Left ventricle myocardium superior (tissue), 1 donor: ENCODE measurements around the gene ZMYM1. TPM values are rescaled to one million over a fixed set of nuclear protein-coding genes. Genes with fewer than 3 reads are reported as not detected.
"Not testable (repeated sequence)": the region's sequence is repeated elsewhere in the genome, so short reads cannot be mapped to it uniquely, and the experiment has no call there.

Experiments
- ATAC-seq: fragments of 200-7000 bp; cut with Tn5 transposase; one replicate; pipeline ENCODE4 v1.9.1; 2020; ENCODE audit warnings: mild to moderate bottlenecking, moderate library complexity
- DNase-seq: peaks from one replicate; pipeline ENCODE4 v3.0.0-alpha.2; 2020
- intact Hi-C: fragments of 100-400 bp; cut with micrococcal nuclease; formaldehyde crosslinking; loops from one replicate; pipeline ENCODE4 v1.11.0; 2022
- long read RNA-seq: library from polyadenylated mRNA; unstranded; transcript quantifications from one replicate; pipeline ENCODE4 v2.0.0, GENCODE V29; 2021
- total RNA-seq: library from RNA; stranded (reverse); fragmentation: NEBNext Ultra II Directional; extraction: Animal tissue kit (Norgen Biotek cat#: 25700); gene quantifications from one replicate; pipeline ENCODE4 v1.2.1, GENCODE V29; 2021
- donor health status: DM: no; HTN: yes; CAD: no; lungs with severe emphysema.

Gene ZMYM1
- total RNA-seq: 4.3 TPM
- long read RNA-seq, partial matches to known transcripts: 1 of 4 reads
- long read RNA-seq, other reads (novel, unspliced or antisense): 3 of 4 reads

GRCh38 chr1:35079003-35079930 lies at the start of gene ZMYM1:
TSS of gene ZMYM1 (plus strand) at chr1:35079385. CDS start at chr1:35093988, 14,603 bp downstream.
- intact Hi-C loops: no loop called here
- DNase-seq (peak; percentile 91), ATAC-seq (peak; percentile 98)

GRCh38 chr1:35029761-35030160 lies 49.4 kb upstream of the ZMYM1 start:
- intact Hi-C loops: no loop called here
- ATAC-seq: no peak
- no peak for DNase-seq

GRCh38 chr1:35030338-35030737 lies 48.8 kb upstream of the ZMYM1 start:
- ATAC-seq (no peak), DNase-seq (no peak)
- intact Hi-C loops: no loop called here

GRCh38 chr1:35030756-35031446 lies 48.3 kb upstream of the ZMYM1 start:
- intact Hi-C loops: no loop called here
- peak; percentile 31 for DNase-seq
- peak; percentile 52 for ATAC-seq

- intact Hi-C loops: no loop called here
- DNase-seq: no peak
- no peak for ATAC-seq
These were observed 46.8 kb upstream of the ZMYM1 start for GRCh38 chr1:35032384-35032739.

GRCh38 chr1:35033346-35033745 lies 45.8 kb upstream of the ZMYM1 start:
- intact Hi-C loops: no loop called here
- ATAC-seq: no peak
- no peak for DNase-seq

- intact Hi-C loops: no loop called here
- DNase-seq: no peak
- no peak for ATAC-seq
These were observed 42.6 kb upstream of the ZMYM1 start for GRCh38 chr1:35036621-35037020.

- intact Hi-C loops: no loop called here
- DNase-seq (no peak), ATAC-seq (no peak)
These were observed 42.0 kb upstream of the ZMYM1 start for GRCh38 chr1:35037206-35037605.

GRCh38 chr1:35038723-35039122 lies 40.5 kb upstream of the ZMYM1 start:
- no peak for DNase-seq
- no peak for ATAC-seq

GRCh38 chr1:35043498-35043897 lies 35.7 kb upstream of the ZMYM1 start:
- ATAC-seq: peak; percentile 87

More at GRCh38 chr1:35038723-35039122, 40.5 kb upstream of the ZMYM1 start:
- intact Hi-C loops: no loop called here

GRCh38 chr1:35044431-35044830 lies 34.8 kb upstream of the ZMYM1 start:
- ATAC-seq (no peak), DNase-seq (no peak)
- intact Hi-C loops: no loop called here

More at GRCh38 chr1:35043498-35043897, 35.7 kb upstream of the ZMYM1 start:
- intact Hi-C loops: no loop called here
- DNase-seq: no peak

GRCh38 chr1:35046730-35047129 lies 32.5 kb upstream of the ZMYM1 start:
- no peak for ATAC-seq
- intact Hi-C loops: no loop called here

GRCh38 chr1:35047188-35047858 lies 31.9 kb upstream of the ZMYM1 start:
- intact Hi-C loops: no loop called here
- no peak for ATAC-seq
- DNase-seq: no peak

More at GRCh38 chr1:35046730-35047129, 32.5 kb upstream of the ZMYM1 start:
- no peak for DNase-seq

- intact Hi-C loops: no loop called here
- DNase-seq: no peak
- ATAC-seq: no peak
These were observed 30.1 kb upstream of the ZMYM1 start for GRCh38 chr1:35049116-35049515.

- DNase-seq (no peak), ATAC-seq (no peak)
- intact Hi-C loops: no loop called here
These were observed 25.8 kb upstream of the ZMYM1 start for GRCh38 chr1:35053433-35053832.

GRCh38 chr1:35054282-35054681 lies 24.9 kb upstream of the ZMYM1 start:
- intact Hi-C loops, ATAC-seq, DNase-seq: not testable (repeated sequence)

- DNase-seq, ATAC-seq, intact Hi-C loops: not testable (repeated sequence)
These were observed 20.9 kb upstream of the ZMYM1 start for GRCh38 chr1:35058321-35058720.

- ATAC-seq: no peak
These were observed 20.2 kb upstream of the ZMYM1 start for GRCh38 chr1:35058988-35059387.

GRCh38 chr1:35062518-35063196 lies 16.5 kb upstream of the ZMYM1 start:
- intact Hi-C loops: no loop called here
- no peak for DNase-seq
- ATAC-seq: no peak

More at GRCh38 chr1:35058988-35059387, 20.2 kb upstream of the ZMYM1 start:
- DNase-seq: no peak
- intact Hi-C loops: no loop called here
